Epithelial cell of esophagus (primary cell): ENCODE measurements around the gene SCAMP2.

ENCODE experiments used
- DNase-seq: peaks from one replicate; pipeline ENCODE4 v3.0.0; 2010; ENCODE audit warnings: low read depth
- H3K4me3 ChIP-seq: 2 replicates; pipeline ENCODE4 v1.5.1; 2011; ENCODE audit warnings: mild to moderate bottlenecking, low read length, control low read depth
- TF ChIP-seq, protein P1 (sequence below): IDR thresholded peaks from 2 replicates; pipeline ENCODE4 v1.5.1; 2011; ENCODE audit warnings: low read depth, mild to moderate bottlenecking, low read length, control low read depth, inconsistent platforms; ENCODE audit not compliant: insufficient read depth; ENCODE audit errors: missing control alignments

SCAMP2 gene

DNA sequence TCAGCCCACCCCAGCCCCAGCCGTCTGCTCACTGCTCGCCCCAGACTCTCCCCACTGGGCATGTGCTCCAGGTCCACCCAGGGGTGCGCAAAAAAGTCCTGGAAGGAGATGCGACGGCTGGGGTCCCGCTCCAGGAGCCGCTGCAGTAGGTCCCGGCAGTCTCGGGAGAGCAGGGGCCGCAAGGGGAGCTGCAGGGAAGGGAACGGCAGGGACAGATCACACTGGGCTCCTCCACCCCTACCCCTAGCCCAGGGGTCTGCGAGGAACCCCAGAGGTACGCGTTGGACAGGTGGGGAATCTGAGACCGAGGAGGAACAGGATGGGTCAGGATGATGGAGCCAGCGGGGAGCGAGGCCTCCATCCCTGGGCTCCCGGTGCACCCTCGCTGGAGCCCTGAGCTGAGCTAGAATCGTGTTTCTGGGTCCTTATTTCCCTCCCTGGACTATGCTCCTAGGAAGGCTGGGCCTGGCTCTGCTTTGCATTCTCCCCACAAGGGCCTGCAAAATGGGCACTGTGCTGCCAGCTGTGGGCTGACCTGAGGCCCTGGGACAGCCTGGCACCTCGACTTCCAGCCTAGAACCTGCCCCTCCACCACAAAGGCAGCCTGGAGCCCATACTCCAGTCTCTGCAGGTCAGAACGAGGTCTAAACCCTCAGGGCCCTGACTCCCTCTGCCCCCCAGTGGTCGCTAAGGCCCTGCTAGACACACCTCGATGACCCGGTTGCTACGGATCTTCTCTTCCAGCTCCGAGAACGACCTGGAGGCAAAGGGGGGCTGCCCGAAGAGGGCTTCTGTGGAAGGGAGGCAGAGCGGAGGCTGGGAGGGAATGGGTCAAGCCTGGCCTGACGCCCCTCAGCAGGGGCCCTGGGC, 33.4 kb downstream of the SCAMP2 start:
- DNase-seq, result no peak
- H3K4me3 ChIP-seq, result no peak overlapping the region
- TF ChIP-seq, protein P1, sequence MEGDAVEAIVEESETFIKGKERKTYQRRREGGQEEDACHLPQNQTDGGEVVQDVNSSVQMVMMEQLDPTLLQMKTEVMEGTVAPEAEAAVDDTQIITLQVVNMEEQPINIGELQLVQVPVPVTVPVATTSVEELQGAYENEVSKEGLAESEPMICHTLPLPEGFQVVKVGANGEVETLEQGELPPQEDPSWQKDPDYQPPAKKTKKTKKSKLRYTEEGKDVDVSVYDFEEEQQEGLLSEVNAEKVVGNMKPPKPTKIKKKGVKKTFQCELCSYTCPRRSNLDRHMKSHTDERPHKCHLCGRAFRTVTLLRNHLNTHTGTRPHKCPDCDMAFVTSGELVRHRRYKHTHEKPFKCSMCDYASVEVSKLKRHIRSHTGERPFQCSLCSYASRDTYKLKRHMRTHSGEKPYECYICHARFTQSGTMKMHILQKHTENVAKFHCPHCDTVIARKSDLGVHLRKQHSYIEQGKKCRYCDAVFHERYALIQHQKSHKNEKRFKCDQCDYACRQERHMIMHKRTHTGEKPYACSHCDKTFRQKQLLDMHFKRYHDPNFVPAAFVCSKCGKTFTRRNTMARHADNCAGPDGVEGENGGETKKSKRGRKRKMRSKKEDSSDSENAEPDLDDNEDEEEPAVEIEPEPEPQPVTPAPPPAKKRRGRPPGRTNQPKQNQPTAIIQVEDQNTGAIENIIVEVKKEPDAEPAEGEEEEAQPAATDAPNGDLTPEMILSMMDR, result no peak

DNA sequence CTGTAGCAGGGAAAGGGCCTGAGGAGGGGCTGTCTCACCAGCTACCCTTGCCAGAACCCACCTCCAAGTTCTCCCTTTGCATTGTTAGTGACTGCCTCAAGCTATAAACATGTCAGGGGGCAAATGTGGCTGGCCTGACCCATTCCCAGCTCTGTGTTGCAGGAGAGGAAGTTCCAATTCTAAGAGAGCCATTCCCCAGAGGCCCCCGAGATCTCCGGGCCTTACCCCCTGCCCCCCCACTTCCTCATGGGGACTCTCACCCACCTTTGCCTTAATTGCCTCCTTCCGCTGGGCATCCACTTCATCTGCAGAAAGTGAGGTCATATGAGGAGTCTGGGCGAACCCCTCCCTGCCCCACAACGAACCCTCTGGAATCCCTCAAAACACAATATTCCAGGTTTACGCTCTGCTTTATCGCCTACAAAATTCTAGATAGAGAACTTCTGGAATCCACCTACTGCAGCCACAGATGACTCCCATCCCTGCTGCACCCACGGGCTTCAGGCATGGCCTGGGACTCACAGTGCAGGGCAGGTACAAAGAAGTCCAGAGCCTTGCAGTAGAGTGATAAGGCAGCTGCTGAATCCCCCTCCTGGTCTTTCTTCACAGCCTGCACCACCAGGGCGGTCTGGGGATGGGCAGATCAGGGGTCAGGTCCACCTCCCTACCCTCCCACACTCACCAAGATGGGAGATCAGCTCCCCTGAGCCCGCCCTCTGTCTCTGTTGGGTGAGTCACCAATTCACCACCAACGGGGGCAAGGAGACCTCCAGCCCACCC, 34.2 kb downstream of the SCAMP2 start:
- no peak overlapping the region for H3K4me3 ChIP-seq
- no peak for DNase-seq
- TF ChIP-seq, protein P1, result no peak

- TF ChIP-seq, protein P1, result no peak
- H3K4me3 ChIP-seq, result no peak overlapping the region
- DNase-seq, result no peak
These were observed 35.0 kb downstream of the SCAMP2 start for GRCh38 chr15:74838137-74838516.

GRCh38 chr15:74837482-74838136, 35.6 kb downstream of the SCAMP2 start:
- no peak overlapping the region for H3K4me3 ChIP-seq
- TF ChIP-seq, protein P1, result no peak

GRCh38 chr15:74836846-74837245, 36.3 kb downstream of the SCAMP2 start:
- H3K4me3 ChIP-seq, result no peak overlapping the region
- TF ChIP-seq, protein P1, result no peak
- DNase-seq, result no peak

More at GRCh38 chr15:74837482-74838136, 35.6 kb downstream of the SCAMP2 start:
- no peak for DNase-seq

DNA sequence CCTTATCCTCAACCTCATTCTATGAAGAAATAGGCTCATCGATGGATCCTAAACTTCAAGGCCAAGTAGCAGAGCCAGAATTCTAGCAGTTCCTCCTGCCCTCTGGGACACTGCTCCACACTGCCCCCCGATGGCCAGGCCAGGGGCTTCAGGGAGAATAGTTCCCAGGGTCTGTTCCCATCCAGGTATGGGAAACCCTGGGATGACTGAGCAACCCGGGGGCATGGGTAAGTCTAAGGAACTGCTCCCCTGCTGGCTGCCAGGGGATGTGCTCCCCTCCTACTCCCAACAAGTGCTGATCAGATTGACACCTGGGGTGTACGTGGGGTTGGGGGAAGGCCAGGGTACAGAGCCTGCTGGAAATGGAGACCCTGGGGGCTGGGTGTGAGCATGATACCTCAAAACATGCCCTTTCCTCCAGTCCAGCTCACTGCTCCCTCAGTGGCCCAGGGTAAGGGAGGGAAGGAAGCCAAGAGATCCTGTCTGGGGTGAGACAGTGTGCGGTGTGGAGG, 37.8 kb downstream of the SCAMP2 start:
- TF ChIP-seq, protein P1, result peak; percentile 82
- no peak overlapping the region for H3K4me3 ChIP-seq
- DNase-seq, result peak; percentile 79
